GM19099 (cell line): ENCODE data around the gene ADARB1.

Source experiments
- POLR2A ChIP-seq: IDR thresholded peaks from 3 replicates; pipeline ENCODE4 v1.6.1; 2011; ENCODE audit warnings: low read depth; ENCODE audit not compliant: insufficient read length; ENCODE audit errors: extremely low read depth

ADARB1 gene

DNA sequence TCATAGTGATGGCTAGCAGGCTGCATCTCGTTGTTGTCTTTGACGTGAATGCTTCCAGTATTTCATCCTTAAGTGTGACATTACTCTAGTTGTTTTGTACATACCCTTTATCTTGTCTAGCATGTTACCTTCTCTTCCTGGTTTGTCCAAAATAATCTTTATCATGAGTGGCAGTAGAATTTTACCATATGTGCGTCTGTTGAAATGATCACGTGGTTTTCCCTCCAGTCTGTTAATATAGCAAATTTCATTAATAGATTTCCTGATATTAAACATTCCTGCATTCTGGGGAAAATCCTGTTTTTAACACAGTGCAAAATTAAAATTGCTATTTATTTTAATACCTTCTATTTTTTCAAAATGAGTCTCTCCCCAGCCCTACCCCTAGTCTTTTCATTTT is 15.6 kb downstream of the ADARB1 start:
- TF ChIP-seq POLR2A, result no peak

DNA sequence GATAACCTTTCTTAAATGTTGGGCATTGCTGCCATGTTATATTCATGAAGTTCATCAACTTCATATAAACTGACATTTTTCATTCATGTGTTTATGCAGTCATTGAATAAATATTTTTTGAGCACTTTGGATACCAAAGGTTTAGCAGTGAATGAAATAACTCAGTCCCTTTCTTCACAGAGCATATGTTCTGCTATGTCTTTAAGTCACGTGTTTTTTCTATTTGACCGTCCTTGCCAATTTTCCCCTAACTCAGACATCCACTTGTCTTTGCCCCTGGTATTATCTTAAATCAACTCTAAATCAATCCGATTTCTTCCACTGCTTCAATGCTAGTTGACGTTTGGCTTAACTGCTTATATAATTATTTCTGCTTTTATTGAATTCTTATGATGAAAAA is 16.6 kb downstream of the ADARB1 start:
- no peak for TF ChIP-seq POLR2A

DNA sequence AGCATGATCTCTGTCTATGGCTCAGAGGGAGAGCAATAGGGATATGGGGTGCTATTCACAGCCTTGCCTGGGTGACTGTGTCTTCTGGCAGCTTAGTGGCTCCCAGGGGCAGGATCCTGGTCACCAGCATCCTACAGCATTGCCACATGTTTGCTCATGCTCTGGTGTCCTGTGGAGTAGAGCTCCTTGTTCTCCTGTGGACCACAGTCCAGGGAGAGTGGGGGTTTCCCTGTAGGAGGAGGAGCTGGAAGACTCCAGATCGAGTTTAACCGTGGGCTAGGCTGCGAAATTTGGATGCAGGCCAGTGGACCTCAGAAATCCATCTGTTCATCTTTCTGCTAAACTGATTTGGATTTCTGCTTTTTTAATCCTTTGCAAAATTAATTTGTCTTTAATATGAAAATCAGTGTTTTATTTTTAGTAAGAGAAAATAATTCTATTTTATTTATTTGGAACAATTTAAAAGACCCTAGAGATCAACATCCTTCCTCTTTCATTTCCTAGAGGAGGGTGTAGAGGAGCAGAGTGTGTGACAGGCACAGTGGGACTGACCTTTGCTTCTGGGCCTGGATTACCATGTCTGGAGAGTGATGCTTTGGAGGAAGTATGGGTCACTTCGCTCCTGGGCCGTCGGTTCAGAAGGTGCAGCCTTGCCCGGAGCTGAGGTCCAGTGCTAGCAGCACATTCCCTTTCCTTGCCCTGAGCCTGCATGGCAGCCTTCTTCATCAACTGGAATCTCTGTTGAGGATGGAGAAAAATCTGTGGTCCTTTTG is 17.4 kb downstream of the ADARB1 start:
- no peak for TF ChIP-seq POLR2A

DNA sequence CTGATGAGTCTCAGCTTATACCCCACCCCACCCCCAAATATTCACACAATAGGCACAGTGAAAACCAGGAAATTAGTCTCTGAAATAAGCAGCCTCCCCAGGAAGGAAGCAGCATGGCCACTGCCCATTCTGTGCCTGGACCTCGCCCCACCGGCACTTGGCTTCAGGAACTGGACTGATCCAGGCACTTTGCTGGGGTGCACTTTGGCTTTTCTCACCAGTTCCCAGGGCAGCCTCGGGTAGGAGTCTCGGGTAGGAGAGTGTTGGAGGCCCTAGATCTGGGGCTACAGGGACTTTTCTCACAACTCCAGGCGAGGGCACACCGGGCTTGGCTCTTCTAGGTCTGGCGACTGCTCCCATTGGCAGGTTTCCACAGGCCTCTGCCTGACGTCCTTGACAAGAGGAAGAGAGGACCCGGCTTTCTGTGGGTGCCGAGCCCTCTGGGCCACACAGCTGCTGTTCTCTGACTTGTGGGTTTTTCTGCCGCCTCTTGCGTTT is 18.7 kb downstream of the ADARB1 start:
- no peak for TF ChIP-seq POLR2A

DNA sequence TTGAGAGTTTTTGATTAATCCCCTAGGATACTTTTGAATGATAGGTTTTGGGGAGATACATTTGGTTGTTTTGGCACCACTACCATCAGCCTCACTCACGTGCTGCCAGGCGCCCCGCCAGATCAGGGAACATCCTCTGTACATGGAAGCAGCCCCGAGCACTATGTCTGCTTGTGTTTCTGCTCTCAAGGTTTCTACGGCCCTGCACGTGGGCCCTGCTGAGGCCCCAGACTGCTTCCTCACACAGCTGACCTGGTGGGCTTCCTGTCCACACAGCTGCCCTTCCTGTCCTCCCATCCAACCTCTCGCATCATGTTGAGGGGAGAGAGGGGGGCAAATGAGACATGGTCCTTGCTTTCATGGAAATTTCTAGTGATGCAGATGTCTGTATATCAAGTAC is 20.0 kb downstream of the ADARB1 start:
- TF ChIP-seq POLR2A, result no peak

DNA sequence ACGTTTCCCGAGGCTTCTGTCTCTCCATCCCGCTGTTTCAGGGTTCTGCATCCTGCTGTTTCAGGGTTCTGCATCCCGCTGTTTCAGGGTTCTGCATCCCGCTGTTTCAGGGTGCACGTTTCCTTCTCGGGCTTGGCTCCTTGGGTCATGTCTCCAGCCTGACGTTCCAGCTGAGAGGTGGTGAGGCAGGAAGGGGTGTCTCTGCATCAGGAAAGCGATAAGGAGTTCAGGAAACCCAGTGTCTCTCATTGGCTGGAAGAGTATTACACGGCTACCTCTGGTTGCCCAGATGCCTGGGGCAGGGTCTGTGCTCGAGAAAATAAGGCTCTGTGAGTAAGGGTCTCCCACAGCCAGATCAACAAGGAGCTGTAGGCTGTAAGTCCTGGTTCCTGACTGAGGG is 21.1 kb downstream of the ADARB1 start:
- no peak for TF ChIP-seq POLR2A

DNA sequence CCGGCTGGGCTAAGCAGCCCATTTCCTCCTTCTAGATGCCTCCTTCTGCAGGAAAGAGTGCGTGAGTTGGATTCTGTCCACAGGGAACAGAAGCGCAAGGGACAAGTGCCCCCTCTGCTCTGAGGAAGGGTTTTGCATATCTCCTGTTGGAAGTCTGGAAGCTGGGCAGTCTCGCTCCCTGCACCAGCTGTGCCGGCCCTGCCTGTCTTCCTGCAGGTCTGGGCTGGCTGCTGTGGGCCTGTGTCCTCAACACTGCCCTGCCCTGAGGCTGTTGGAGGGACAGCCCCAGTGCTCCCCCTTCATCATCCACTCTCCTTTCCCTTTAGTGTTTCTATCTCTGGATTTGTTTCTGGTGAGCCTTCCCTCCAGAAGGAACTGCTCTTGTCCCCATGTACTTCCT is 21.8 kb downstream of the ADARB1 start:
- TF ChIP-seq POLR2A, result no peak

DNA sequence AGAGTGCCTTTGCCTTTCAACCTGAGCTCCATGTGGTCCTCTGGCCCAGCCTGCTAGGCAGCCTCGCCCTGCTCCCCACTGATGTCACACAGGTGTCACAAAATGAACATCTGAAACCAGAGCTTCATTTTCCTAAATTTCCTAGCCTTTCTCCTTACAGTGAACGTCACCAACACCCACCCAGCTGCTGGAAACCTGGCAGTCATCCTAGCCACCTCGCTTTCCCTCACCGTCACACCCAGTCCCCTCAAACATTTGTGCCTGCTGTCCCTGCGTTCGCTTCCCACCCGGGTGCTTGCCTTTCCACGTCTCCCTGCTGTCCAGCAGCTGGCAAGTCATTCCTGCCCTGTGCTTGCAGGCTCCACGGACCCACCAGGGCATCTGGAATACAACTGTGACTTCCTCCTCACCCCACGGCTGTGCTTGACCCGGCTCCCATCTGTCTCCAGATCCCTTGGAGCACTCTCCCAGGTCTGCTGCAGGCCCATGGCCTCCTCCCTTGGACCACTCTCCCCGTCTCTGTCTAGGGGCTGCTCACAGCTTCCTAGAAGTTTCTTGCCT is 23.5 kb downstream of the ADARB1 start:
- no peak for TF ChIP-seq POLR2A

DNA sequence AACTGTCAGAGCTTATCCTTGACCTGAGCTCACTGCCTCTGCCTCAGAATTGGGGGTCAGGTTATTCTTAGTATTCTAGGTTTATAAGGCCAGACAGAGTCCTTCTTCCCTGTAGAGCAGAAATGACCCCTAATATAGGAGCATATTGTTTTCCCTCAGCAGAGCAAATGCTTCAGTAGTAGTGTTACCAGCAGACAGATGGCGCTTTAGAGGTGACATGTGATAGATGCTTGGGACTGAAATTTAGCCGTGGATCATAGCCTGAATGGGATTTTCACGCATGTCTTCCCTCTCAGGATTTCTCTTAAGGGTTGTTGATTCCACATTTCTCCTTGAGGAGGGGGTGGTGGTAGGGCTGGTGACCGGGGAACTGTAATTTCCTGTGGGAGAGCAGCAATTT is 24.5 kb downstream of the ADARB1 start:
- TF ChIP-seq POLR2A, result no peak

DNA sequence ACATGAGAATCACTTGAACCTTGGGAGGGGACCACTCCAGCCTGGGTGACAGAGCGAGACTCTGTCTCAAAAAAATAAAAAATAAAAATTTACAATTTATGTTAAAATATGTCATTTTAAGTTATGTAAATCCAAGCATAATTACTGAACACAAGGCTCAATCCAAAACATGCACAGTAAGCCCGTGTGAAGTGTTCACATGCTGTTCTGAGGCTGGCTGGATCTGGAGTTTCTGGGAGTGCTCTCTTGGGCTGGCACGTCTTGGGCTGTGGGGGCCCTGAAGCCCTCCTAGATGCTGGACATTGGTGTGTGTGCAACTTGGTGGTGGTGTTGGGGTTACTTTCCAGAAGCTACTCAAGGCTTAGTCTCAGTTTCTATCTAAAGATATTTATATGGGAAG is 25.2 kb downstream of the ADARB1 start:
- TF ChIP-seq POLR2A, result no peak

DNA sequence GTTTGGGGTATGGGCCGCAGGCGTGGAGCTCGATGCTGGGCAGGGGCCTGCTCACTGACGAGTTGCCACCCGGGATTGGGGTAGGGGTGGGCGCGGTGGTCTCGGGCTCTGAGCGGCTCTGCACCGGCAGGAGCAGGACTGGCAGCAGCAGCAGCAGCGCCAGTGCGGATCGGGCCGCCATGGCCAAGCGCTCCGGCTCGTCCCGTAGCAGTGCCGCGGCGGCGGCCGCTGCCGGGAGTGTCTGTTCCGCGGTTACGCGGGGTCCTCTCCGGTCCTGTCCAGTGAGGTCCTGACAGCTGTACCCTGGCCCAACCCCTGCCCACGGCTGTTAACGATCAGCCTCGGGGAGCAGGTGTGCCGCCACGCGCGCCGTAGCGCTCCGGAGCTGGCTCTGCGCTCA is 26.5 kb downstream of the ADARB1 start:
- TF ChIP-seq POLR2A, result no peak

DNA sequence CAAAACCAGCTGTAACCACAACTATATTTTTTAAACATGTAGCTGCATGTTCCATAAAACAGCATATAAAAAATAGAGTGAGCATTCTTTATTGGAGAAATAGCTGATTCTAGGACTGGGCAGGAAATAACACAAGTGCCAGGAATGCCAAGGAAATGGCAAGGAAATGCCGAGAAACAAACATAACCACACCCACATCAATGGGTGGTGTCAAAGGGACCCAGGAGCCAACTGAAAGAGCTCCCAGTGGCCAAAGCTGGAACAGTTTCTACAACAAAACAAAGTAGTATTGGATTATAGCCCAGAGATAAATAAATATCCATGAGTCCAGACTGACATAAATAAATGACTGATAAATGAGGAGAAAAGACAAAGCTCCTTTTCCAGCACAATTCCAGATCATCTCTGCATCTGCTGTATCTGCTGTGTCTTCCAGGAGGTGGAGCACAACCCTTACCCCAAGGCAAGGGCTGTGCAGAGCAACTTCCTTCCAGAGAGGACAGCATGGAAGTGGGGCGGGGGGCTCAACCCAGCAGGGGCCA is 28.1 kb downstream of the ADARB1 start:
- TF ChIP-seq POLR2A, result no peak

DNA sequence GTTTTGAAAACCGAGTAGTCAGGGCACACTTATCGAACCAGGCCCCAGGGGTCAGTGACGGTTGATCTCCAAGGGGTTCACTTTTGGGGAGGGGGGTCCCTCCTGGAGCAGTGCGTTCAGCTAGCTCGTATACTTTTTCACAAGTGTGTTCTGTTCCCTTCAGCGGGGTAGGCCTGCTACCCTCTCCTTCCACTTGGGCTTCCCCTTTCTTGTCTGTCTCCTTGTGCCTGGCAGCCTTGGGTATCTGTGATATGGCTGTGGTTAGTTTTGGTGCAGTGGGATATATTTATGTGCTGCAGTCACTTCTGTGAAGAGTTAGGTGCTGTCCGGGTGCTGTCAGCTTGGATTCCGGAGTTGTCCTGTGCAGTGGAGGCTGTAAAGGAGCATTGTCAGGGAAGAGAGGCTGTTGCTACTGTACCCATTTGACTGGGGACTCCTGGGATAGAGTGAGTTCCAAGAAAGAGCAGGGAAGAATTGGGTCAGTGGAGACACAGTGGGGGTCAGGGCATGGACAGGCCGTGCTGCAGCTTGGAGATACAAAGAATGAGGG is 29.7 kb downstream of the ADARB1 start:
- TF ChIP-seq POLR2A, result no peak

DNA sequence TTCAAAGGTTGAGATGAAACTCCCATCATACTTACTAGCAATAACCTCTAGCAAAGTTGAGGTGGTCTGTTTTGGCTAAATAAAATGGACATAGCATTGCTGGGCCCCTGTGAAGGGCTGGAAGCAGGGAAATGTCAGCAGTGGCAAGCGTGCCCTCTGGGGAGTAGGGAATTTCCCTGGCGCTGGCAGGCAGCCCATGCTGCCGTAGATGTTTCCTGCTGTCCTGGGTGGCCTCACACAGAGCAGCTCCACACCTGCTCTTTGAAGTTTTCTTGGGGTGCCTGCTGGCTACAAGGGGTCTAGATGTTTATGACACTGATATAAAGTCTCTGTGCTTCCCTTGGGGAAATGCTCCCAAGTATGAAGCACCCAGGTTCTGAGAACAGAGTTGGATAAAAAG is 30.2 kb downstream of the ADARB1 start:
- TF ChIP-seq POLR2A, result no peak

DNA sequence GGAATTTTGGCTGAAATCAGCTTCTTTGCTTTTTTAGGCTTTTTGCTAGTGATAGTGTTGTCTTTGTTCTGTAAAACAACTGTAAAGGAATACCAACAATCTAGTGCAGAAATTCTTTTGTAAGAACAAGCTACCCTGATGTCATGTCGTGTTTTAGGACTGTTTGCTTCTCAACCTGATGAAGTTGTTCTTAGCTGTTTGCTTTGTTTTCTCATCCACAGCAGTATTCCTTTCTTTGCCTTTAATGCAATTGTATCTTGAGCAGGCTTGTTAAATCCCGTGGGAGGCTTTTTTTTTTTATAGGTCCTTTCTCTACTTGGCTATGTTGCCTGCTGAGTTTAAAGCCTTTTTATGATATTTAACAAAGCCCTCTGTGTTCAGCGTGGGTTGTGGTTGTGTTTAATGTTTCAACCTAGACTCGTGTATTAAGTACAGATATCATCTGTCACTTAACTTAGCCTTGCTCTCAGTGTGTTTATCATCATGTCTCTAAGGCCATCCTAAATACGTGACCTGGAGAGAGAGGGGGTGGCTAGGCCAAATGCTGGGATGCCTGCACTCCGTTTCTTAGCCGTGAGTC is 31.6 kb downstream of the ADARB1 start:
- TF ChIP-seq POLR2A, result no peak
